GM12874 (cell line): ENCODE measurements around the gene PTPRF.

ENCODE experiments used
- CTCF ChIP-seq: IDR thresholded peaks from 2 replicates; pipeline ENCODE4 v1.5.1; 2011; ENCODE audit warnings: low read depth, mild to moderate bottlenecking, control low read depth, low read length, moderate library complexity; ENCODE audit not compliant: insufficient read depth

Gene PTPRF

GRCh38 chr1:43546388-43547100 lies 15.9 kb downstream of the PTPRF start:
- TF ChIP-seq CTCF = no peak

GRCh38 chr1:43547538-43548072 lies 16.9 kb downstream of the PTPRF start:
- no peak for TF ChIP-seq CTCF

GRCh38 chr1:43548285-43549271 lies 17.9 kb downstream of the PTPRF start:
- TF ChIP-seq CTCF = no peak

- TF ChIP-seq CTCF = no peak
These were observed 19.4 kb downstream of the PTPRF start for GRCh38 chr1:43549921-43550597.

GRCh38 chr1:43550598-43551246 lies 20.0 kb downstream of the PTPRF start:
- TF ChIP-seq CTCF = no peak

- TF ChIP-seq CTCF = no peak
These were observed 20.8 kb downstream of the PTPRF start for GRCh38 chr1:43551396-43551888.
